GM12891 (cell line): Measurements from ENCODE around the gene NMBR.
"Not testable (repeated sequence)": the region's sequence is repeated elsewhere in the genome, so short reads cannot be mapped to it uniquely, and the experiment has no call there.

Source experiments
- POLR2A ChIP-seq: IDR thresholded peaks from 2 replicates; pipeline ENCODE4 v1.6.1; 2011; ENCODE audit warnings: low read depth, low read length, control low read depth
- POLR2AphosphoS5 ChIP-seq: IDR thresholded peaks from 2 replicates; pipeline ENCODE4 v1.6.1; 2011; ENCODE audit warnings: low read depth, low read length, control low read depth
- SPI1 ChIP-seq: IDR thresholded peaks from 2 replicates; pipeline ENCODE4 v1.6.1; 2011; ENCODE audit warnings: low read depth, low read length, control low read depth
- TAF1 ChIP-seq: IDR thresholded peaks from 2 replicates; pipeline ENCODE4 v1.6.1; 2011; ENCODE audit warnings: low read depth, low read length, control low read depth

GRCh38 chr6:142110820-142111219 is 36.1 kb downstream of the NMBR start:
- TF ChIP-seq POLR2A, POLR2AphosphoS5, TAF1, SPI1: not testable (repeated sequence)
